ENCODE results near the gene TF.

DNA sequence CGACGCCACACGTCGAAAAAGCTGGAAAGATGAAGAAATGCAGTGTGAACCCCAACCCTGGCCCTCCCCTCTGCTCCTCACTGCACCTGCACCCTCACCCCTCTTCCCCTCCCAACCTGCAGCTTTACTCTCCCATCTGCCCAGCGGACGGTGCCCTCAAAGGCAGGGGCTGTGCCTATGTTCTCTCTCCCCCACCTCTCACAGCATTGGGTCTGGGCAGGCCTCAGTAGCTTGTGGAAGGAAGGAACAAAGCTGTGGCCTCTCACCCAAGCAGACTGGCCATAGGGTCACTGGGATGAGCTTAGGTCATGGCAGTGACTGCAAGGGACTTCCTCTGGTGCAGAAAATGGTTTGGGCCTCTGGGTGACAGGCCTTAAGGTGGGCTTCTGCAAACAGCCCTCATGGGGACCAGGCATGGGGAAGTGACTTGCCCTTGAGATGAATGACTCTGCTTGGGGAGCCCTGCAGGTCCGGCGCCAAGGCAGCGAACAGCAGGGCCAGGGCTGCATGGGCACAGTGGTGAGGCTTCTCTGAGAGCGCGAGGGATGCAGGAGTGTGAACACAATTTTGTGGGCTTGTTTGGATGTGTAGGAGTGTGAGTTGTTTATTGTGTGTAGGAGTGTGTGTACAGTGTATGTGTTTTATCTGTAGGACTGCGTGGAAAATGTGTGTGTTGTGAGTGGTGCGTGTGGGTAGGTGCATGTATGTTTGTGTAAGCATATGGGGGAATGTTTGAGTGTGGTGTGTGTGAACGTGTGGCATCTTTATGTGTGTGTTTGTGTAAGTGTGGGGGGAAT is 88.6 kb downstream of the TF start:
- TF ChIP-seq, protein P1, sequence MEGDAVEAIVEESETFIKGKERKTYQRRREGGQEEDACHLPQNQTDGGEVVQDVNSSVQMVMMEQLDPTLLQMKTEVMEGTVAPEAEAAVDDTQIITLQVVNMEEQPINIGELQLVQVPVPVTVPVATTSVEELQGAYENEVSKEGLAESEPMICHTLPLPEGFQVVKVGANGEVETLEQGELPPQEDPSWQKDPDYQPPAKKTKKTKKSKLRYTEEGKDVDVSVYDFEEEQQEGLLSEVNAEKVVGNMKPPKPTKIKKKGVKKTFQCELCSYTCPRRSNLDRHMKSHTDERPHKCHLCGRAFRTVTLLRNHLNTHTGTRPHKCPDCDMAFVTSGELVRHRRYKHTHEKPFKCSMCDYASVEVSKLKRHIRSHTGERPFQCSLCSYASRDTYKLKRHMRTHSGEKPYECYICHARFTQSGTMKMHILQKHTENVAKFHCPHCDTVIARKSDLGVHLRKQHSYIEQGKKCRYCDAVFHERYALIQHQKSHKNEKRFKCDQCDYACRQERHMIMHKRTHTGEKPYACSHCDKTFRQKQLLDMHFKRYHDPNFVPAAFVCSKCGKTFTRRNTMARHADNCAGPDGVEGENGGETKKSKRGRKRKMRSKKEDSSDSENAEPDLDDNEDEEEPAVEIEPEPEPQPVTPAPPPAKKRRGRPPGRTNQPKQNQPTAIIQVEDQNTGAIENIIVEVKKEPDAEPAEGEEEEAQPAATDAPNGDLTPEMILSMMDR (IDR thresholded peaks at IDR 0.05; ENCODE audit: insufficient read depth, low read length, poor library complexity, severe bottlenecking) = no peak
- TF ChIP-seq EZH2phosphoT487 (conservative IDR thresholded peaks at IDR 0.05; ENCODE audit: low read length) = no peak
